MM.1S (cell line): ENCODE data around the gene RNASE13.

Source experiments
- DNase-seq: peaks from one replicate; pipeline ENCODE4 v3.0.0-alpha.2; 2015
- H2AFZ ChIP-seq: fragments of 300-600 bp; sonication (generic); 2 replicates; pipeline ENCODE4 v1.6.0; 2016; ENCODE audit warnings: antibody characterized with exemption, low read length
- H3F3A ChIP-seq: fragments of 300-600 bp; sonication (generic); 2 replicates; pipeline ENCODE4 v1.6.1; 2016; ENCODE audit warnings: mild to moderate bottlenecking, antibody characterized with exemption, low read length, moderate library complexity, mixed read lengths; ENCODE audit not compliant: insufficient read depth
- H3K27ac ChIP-seq: fragments of 300-600 bp; sonication (generic); 2 replicates; pipeline ENCODE4 v1.5.1; 2016; ENCODE audit warnings: mild to moderate bottlenecking, low read length
- H3K27me3 ChIP-seq: fragments of 300-600 bp; sonication (generic); replicated peaks from 2 replicates; pipeline ENCODE4 v1.6.0; 2016; ENCODE audit warnings: low read length; ENCODE audit not compliant: insufficient read depth
- H3K36me3 ChIP-seq: fragments of 300-600 bp; sonication (generic); replicated peaks from 2 replicates; pipeline ENCODE4 v1.6.1; 2016; ENCODE audit warnings: mild to moderate bottlenecking, low read length, mixed read lengths; ENCODE audit not compliant: insufficient read depth
- H3K4me1 ChIP-seq: fragments of 300-600 bp; sonication (generic); 2 replicates; pipeline ENCODE4 v1.6.1; 2016; ENCODE audit warnings: low read length, mixed read lengths
- H3K4me2 ChIP-seq: fragments of 300-600 bp; sonication (generic); 2 replicates; pipeline ENCODE4 v1.6.0; 2016; ENCODE audit warnings: low read depth, low read length
- H3K4me3 ChIP-seq: fragments of 300-600 bp; sonication (generic); 2 replicates; pipeline ENCODE4 v1.5.1; 2016; ENCODE audit warnings: low read length, mixed read lengths
- H3K79me2 ChIP-seq: fragments of 300-600 bp; sonication (generic); 2 replicates; pipeline ENCODE4 v1.6.1; 2016; ENCODE audit warnings: mixed run types, low read length, mixed read lengths
- H3K9ac ChIP-seq: fragments of 300-600 bp; sonication (generic); 2 replicates; pipeline ENCODE4 v1.6.1; 2016; ENCODE audit warnings: low read length, mixed read lengths
- H3K9me2 ChIP-seq: fragments of 300-600 bp; sonication (generic); replicated peaks from 2 replicates; pipeline ENCODE4 v1.6.1; 2016; ENCODE audit warnings: mild to moderate bottlenecking, low read length, mixed read lengths; ENCODE audit not compliant: insufficient read depth
- H3K9me3 ChIP-seq: fragments of 300-600 bp; sonication (generic); replicated peaks from 2 replicates; pipeline ENCODE4 v1.6.1; 2016; ENCODE audit warnings: mild to moderate bottlenecking, low read length, mixed read lengths; ENCODE audit not compliant: insufficient read depth
- H4K20me1 ChIP-seq: fragments of 300-600 bp; sonication (generic); 2 replicates; pipeline ENCODE4 v1.6.1; 2016; ENCODE audit warnings: mild to moderate bottlenecking, low read length, moderate library complexity, mixed read lengths; ENCODE audit not compliant: insufficient read depth
- EZH2 ChIP-seq: fragments of 300-600 bp; sonication (generic); optimal IDR thresholded peaks from 2 replicates; pipeline ENCODE3; 2017; ENCODE audit warnings: low read depth, mild to moderate bottlenecking, antibody characterized with exemption, low read length, mixed read lengths
- EZH2phosphoT487 ChIP-seq: fragments of 300-600 bp; sonication (generic); IDR thresholded peaks from 2 replicates; pipeline ENCODE4 v1.6.1; 2018; ENCODE audit warnings: antibody characterized with exemption, low read length
- TF ChIP-seq, protein P1 (sequence below): fragments of 300-600 bp; sonication (generic); IDR thresholded peaks from 2 replicates; pipeline ENCODE4 v1.5.1; 2016; ENCODE audit warnings: antibody characterized with exemption, low read length, mixed read lengths

The RNASE13 gene

DNA sequence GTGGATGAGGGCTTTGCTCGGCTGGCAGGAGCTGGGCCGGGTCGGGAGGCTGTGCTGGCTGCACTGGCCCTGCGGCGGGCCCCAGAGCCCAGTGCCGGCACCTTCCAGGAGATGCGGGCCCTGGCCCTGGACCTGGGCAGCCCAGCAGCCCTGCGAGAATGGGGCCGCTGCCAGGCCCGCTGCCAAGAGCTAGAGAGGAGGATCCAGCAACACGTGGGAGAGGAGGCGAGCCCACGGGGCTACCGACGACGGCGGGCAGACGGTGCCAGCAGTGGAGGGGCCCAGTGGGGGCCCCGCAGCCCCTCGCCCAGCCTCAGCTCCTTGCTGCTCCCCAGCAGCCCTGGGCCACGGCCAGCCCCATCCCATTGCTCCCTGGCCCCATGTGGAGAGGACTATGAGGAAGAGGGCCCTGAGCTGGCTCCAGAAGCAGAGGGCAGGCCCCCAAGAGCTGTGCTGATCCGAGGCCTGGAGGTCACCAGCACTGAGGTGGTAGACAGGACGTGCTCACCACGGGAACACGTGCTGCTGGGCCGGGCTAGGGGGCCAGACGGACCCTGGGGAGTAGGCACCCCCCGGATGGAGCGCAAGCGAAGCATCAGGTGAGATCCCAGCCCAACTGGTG, 47.0 kb upstream of the RNASE13 start:
- no peak for TF ChIP-seq EZH2phosphoT487
- TF ChIP-seq, protein P1, sequence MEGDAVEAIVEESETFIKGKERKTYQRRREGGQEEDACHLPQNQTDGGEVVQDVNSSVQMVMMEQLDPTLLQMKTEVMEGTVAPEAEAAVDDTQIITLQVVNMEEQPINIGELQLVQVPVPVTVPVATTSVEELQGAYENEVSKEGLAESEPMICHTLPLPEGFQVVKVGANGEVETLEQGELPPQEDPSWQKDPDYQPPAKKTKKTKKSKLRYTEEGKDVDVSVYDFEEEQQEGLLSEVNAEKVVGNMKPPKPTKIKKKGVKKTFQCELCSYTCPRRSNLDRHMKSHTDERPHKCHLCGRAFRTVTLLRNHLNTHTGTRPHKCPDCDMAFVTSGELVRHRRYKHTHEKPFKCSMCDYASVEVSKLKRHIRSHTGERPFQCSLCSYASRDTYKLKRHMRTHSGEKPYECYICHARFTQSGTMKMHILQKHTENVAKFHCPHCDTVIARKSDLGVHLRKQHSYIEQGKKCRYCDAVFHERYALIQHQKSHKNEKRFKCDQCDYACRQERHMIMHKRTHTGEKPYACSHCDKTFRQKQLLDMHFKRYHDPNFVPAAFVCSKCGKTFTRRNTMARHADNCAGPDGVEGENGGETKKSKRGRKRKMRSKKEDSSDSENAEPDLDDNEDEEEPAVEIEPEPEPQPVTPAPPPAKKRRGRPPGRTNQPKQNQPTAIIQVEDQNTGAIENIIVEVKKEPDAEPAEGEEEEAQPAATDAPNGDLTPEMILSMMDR: no peak
- TF ChIP-seq EZH2: no peak
- Histone ChIP-seq H3K4me3 (no peak overlapping the region), H3F3A (no peaks in the 10 kb centered on the region), H3K79me2 (no peaks in the 10 kb centered on the region), H3K4me2 (no peak overlapping the region), H3K27ac (no peak overlapping the region), H3K9ac (no peak overlapping the region), H3K36me3 (no peaks in the 10 kb centered on the region), H3K9me2 (no peaks in the 10 kb centered on the region), H2AFZ (no peak overlapping the region), H4K20me1 (no peaks in the 10 kb centered on the region), H3K4me1 (no peaks in the 10 kb centered on the region), H3K9me3 (no peaks in the 10 kb centered on the region), H3K27me3 (no peaks in the 10 kb centered on the region)
- no peak for DNase-seq

DNA sequence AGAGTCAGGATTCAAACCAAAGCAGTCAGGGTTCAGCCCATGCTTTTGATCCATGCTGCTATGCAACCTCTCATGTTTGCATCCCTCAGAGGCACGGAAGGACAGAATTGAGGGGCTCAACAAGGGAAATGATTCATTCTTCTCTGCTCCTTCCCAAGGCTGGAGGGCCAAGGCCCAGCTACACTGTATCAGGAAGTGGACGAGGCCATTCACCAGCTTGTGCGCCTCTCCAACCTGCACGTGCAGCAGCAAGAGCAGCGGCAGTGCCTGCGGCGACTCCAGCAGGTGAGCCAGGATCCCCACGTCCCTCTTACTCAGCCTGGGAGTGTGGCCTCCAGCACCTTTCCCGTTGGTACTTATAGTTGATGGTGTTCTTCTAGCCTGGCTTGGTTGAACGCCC, 44.1 kb upstream of the RNASE13 start:
- H3K4me2 ChIP-seq: no peak overlapping the region
- TF ChIP-seq EZH2phosphoT487 (no peak), EZH2 (no peak)
- TF ChIP-seq, protein P1: no peak

DNA sequence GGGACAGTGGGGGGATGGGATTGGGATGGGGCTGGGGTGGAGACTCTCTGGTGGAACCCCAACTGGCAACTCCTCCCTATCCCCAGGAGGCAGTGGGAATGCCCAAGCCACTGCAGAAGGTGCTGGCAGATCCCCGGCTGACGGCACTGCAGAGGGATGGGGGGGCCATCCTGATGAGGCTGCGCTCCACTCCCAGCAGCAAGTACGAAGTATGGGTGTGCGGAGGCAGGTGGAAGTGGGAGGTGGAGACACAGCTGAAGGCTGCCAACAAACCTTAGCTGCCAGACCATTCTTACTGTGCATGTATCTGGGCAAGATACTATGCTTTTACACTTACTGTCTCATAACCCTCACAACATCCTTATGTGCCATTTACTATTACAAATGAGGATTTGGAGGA, 43.7 kb upstream of the RNASE13 start:
- Histone ChIP-seq H3K9ac (no peak overlapping the region), H3K79me2 (no peaks in the 10 kb centered on the region), H3K4me2 (no peak overlapping the region), H2AFZ (no peak overlapping the region), H3K4me1 (no peaks in the 10 kb centered on the region), H3K36me3 (no peaks in the 10 kb centered on the region), H4K20me1 (no peaks in the 10 kb centered on the region), H3K27me3 (no peaks in the 10 kb centered on the region), H3K9me2 (no peaks in the 10 kb centered on the region), H3K9me3 (no peaks in the 10 kb centered on the region), H3K4me3 (no peak overlapping the region), H3F3A (no peaks in the 10 kb centered on the region), H3K27ac (no peak overlapping the region)
- TF ChIP-seq, protein P1: no peak
- TF ChIP-seq EZH2 (no peak), EZH2phosphoT487 (no peak)
- no peak for DNase-seq

More for the DNA sequence above, 44.1 kb upstream of the RNASE13 start:
- Histone ChIP-seq H3K4me1 (no peaks in the 10 kb centered on the region), H3K9me3 (no peaks in the 10 kb centered on the region), H3K79me2 (no peaks in the 10 kb centered on the region), H3F3A (no peaks in the 10 kb centered on the region), H3K9ac (no peak overlapping the region), H3K36me3 (no peaks in the 10 kb centered on the region), H3K9me2 (no peaks in the 10 kb centered on the region), H4K20me1 (no peaks in the 10 kb centered on the region), H3K4me3 (no peak overlapping the region), H3K27me3 (no peaks in the 10 kb centered on the region), H3K27ac (no peak overlapping the region), H2AFZ (no peak overlapping the region)
- no peak for DNase-seq
